ENCODE data around the gene PIR.

The PIR gene

GRCh38 chrX:15472531-15472930 is 20.6 kb downstream of the PIR start:
- TF ChIP-seq, protein P1, sequence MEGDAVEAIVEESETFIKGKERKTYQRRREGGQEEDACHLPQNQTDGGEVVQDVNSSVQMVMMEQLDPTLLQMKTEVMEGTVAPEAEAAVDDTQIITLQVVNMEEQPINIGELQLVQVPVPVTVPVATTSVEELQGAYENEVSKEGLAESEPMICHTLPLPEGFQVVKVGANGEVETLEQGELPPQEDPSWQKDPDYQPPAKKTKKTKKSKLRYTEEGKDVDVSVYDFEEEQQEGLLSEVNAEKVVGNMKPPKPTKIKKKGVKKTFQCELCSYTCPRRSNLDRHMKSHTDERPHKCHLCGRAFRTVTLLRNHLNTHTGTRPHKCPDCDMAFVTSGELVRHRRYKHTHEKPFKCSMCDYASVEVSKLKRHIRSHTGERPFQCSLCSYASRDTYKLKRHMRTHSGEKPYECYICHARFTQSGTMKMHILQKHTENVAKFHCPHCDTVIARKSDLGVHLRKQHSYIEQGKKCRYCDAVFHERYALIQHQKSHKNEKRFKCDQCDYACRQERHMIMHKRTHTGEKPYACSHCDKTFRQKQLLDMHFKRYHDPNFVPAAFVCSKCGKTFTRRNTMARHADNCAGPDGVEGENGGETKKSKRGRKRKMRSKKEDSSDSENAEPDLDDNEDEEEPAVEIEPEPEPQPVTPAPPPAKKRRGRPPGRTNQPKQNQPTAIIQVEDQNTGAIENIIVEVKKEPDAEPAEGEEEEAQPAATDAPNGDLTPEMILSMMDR (IDR thresholded peaks at IDR 0.05; ENCODE audit: low read depth, low read length, missing control alignments), result no peak
- no peak overlapping the region for H3K4me3 ChIP-seq (replicated peaks; ENCODE audit: low read depth, low read length)
- no peak for DNase-seq (ENCODE audit: extremely low read depth, low read depth)

GRCh38 chrX:15471028-15471427 is 22.1 kb downstream of the PIR start:
- TF ChIP-seq, protein P1 (IDR thresholded peaks at IDR 0.05; ENCODE audit: low read depth, low read length, missing control alignments), result peak; percentile 79
- DNase-seq (ENCODE audit: extremely low read depth, low read depth), result no peak
- H3K4me3 ChIP-seq (replicated peaks; ENCODE audit: low read depth, low read length), result no peak overlapping the region

- H3K4me3 ChIP-seq (replicated peaks; ENCODE audit: low read depth, low read length), result no peak overlapping the region
- TF ChIP-seq, protein P1 (IDR thresholded peaks at IDR 0.05; ENCODE audit: low read depth, low read length, missing control alignments), result no peak
- DNase-seq (ENCODE audit: extremely low read depth, low read depth), result no peak
Observed at GRCh38 chrX:15469613-15470012, 23.5 kb downstream of the PIR start.

- TF ChIP-seq, protein P1 (IDR thresholded peaks at IDR 0.05; ENCODE audit: low read depth, low read length, missing control alignments), result peak; percentile 34
- no peak overlapping the region for H3K4me3 ChIP-seq (replicated peaks; ENCODE audit: low read depth, low read length)
- DNase-seq (ENCODE audit: extremely low read depth, low read depth), result no peak
Observed at GRCh38 chrX:15468036-15468435, 25.1 kb downstream of the PIR start.

- TF ChIP-seq, protein P1 (IDR thresholded peaks at IDR 0.05; ENCODE audit: low read depth, low read length, missing control alignments), result peak; percentile 16
- no peak for DNase-seq (ENCODE audit: extremely low read depth, low read depth)
Observed at GRCh38 chrX:15465896-15466651, 27.1 kb downstream of the PIR start.

DNA sequence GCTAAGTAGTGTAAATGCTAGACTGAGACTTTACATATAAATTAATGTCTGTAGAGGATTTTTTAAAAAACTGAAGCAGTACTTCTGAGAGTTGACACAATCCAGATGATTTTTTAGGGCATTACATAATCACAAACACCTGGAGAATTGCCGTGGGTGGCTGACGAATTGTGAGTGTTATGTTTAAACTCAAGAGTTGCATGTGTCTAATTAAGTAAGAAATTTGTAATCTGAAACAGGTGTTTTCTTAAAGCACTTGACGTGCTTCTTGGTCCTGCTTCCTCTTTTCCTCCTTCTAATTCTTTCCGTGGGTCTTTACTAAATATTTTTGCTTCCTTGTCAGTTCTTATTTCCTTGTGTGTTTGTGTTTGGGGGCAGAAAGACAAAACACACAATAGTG is 27.8 kb downstream of the PIR start:
- DNase-seq (ENCODE audit: extremely low read depth, low read depth), result peak; percentile 70
- no peak overlapping the region for H3K4me3 ChIP-seq (replicated peaks; ENCODE audit: low read depth, low read length)
- TF ChIP-seq, protein P1 (IDR thresholded peaks at IDR 0.05; ENCODE audit: low read depth, low read length, missing control alignments), result no peak

More at GRCh38 chrX:15465896-15466651, 27.1 kb downstream of the PIR start:
- H3K4me3 ChIP-seq (replicated peaks; ENCODE audit: low read depth, low read length), result no peak overlapping the region
